C4-2B (cell line): Measurements from ENCODE around the gene DENND11.

Experiments used
- H3K27ac ChIP-seq: fragments of 450-650 bp; 2 replicates; pipeline ENCODE4 v1.5.1; 2017
- CTCF ChIP-seq: fragments of 450-650 bp; conservative IDR thresholded peaks from 2 replicates; pipeline ENCODE4 v1.5.1; 2017; ENCODE audit warnings: mild to moderate bottlenecking
- ZFX ChIP-seq: fragments of 450-650 bp; IDR thresholded peaks from 2 replicates; pipeline ENCODE4 v1.6.1; 2017

DENND11 gene

DNA sequence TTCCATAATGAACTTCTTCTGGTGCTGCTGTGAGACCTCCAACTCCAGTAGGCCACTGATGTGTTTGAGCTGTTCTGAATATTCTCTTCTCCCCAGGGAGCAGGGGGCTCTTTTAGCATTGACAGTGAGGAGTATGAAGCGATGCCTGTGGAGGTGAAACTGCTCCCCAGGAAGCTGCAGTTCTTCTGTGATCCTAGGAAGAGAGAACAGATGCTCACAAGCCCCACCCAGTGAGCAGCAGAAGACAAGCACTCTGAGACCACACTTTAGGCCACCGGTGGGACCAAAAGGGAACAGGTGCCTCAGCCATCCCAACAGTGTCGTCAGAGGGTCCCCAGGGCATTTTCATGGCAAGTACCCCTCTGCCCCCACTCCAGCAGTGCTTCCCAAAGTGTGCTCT, 49.3 kb downstream of the DENND11 start:
- H3K27ac ChIP-seq = no peak overlapping the region
- no peak for TF ChIP-seq CTCF
- no peak for TF ChIP-seq ZFX
